Glutamatergic neuron (in vitro differentiated cells): Measurements from ENCODE around the gene ABHD12. TPM values are rescaled to one million over a fixed set of nuclear protein-coding genes. Genes with fewer than 3 reads are reported as not detected.

Experiments used
- DNase-seq: peaks from one replicate; pipeline ENCODE4 v3.0.0; 2022
- H3K27ac Mint-ChIP-seq: one replicate; pipeline ENCODE4 v1.8.0; 2020; ENCODE audit warnings: mild to moderate bottlenecking, mixed read lengths, inconsistent platforms; ENCODE audit not compliant: unreplicated experiment
- H3K27me3 Mint-ChIP-seq: one replicate; pipeline ENCODE4 v1.8.0; 2020; ENCODE audit warnings: mild to moderate bottlenecking, moderate library complexity, mixed read lengths, inconsistent platforms; ENCODE audit not compliant: unreplicated experiment
- H3K36me3 Mint-ChIP-seq: one replicate; pipeline ENCODE4 v1.8.0; 2020; ENCODE audit warnings: mild to moderate bottlenecking, mixed read lengths, inconsistent platforms; ENCODE audit not compliant: unreplicated experiment
- H3K4me1 Mint-ChIP-seq: one replicate; pipeline ENCODE4 v1.8.0; 2020; ENCODE audit warnings: mild to moderate bottlenecking, low read depth, mixed read lengths, inconsistent platforms; ENCODE audit not compliant: unreplicated experiment
- H3K4me3 Mint-ChIP-seq: one replicate; pipeline ENCODE4 v1.8.0; 2020; ENCODE audit warnings: mild to moderate bottlenecking, mixed read lengths, inconsistent platforms; ENCODE audit not compliant: unreplicated experiment
- H3K9me3 Mint-ChIP-seq: one replicate; pipeline ENCODE4 v1.8.0; 2020; ENCODE audit warnings: mild to moderate bottlenecking, moderate library complexity, mixed read lengths, inconsistent platforms; ENCODE audit not compliant: unreplicated experiment
- CTCF ChIP-seq: fragments of 200-600 bp; sonication (generic); IDR thresholded peaks from one replicate; pipeline ENCODE4 v1.5.0; 2021; ENCODE audit not compliant: partially characterized antibody, unreplicated experiment
- total RNA-seq: library from RNA; stranded (reverse); fragmentation: NEBNext Ultra II Directional; extraction: Animal tissue kit (Norgen Biotek cat#: 25700); gene quantifications from one replicate; pipeline ENCODE4 v1.2.1, GENCODE V29; 2021; ENCODE audit not compliant: unreplicated experiment

Gene ABHD12
- total RNA-seq, 1 donor from 2014 or later: 101 TPM

GRCh38 chr20:25258476-25258805 lies 132.2 kb downstream of the ABHD12 start:
- Mint-ChIP-seq H3K4me1 (peaks cover 14% of the 10 kb centered on the region), H3K4me3 (no peak overlapping the region), H3K27me3 (peaks cover 3% of the 10 kb centered on the region), H3K27ac (no peak overlapping the region), H3K36me3 (peaks cover 38% of the 10 kb centered on the region), H3K9me3 (peaks cover 18% of the 10 kb centered on the region)
- DNase-seq: no peak
- TF ChIP-seq CTCF: no peak

GRCh38 chr20:25257756-25258475 lies 132.7 kb downstream of the ABHD12 start:
- H3K4me1 Mint-ChIP-seq: peaks cover 15% of the 10 kb centered on the region
- peaks cover 3% of the 10 kb centered on the region for H3K27me3 Mint-ChIP-seq
- peaks cover 32% of the 10 kb centered on the region for H3K36me3 Mint-ChIP-seq
- H3K9me3 Mint-ChIP-seq: peaks cover 18% of the 10 kb centered on the region
- TF ChIP-seq CTCF: no peak
- H3K27ac Mint-ChIP-seq: no peak overlapping the region
- H3K4me3 Mint-ChIP-seq: no peak overlapping the region
- no peak for DNase-seq

GRCh38 chr20:25257130-25257529 lies 133.5 kb downstream of the ABHD12 start:
- Mint-ChIP-seq H3K4me1 (peaks cover 23% of the 10 kb centered on the region), H3K4me3 (no peak overlapping the region), H3K36me3 (peaks cover 28% of the 10 kb centered on the region), H3K27ac (no peak overlapping the region), H3K27me3 (peaks cover 3% of the 10 kb centered on the region), H3K9me3 (peaks cover 18% of the 10 kb centered on the region)
- no peak for DNase-seq
- TF ChIP-seq CTCF: no peak

GRCh38 chr20:25256226-25256859 lies 134.3 kb downstream of the ABHD12 start:
- Mint-ChIP-seq H3K27ac (no peak overlapping the region), H3K4me3 (peak overlapping the region; percentile 28), H3K9me3 (peaks cover 15% of the 10 kb centered on the region), H3K36me3 (peaks cover 20% of the 10 kb centered on the region), H3K4me1 (peaks cover 31% of the 10 kb centered on the region), H3K27me3 (peaks cover 3% of the 10 kb centered on the region)
- DNase-seq: no peak
- TF ChIP-seq CTCF: no peak

GRCh38 chr20:25254986-25255680 lies 135.5 kb downstream of the ABHD12 start:
- Mint-ChIP-seq H3K9me3 (peaks cover 13% of the 10 kb centered on the region), H3K27me3 (peaks cover 5% of the 10 kb centered on the region), H3K4me1 (peaks cover 43% of the 10 kb centered on the region), H3K27ac (no peak overlapping the region), H3K36me3 (peaks cover 15% of the 10 kb centered on the region), H3K4me3 (peak overlapping the region; percentile 14)
- no peak for DNase-seq
- no peak for TF ChIP-seq CTCF
